T-cell (primary cell): Measurements from ENCODE around the gene YIPF5. TPM values are rescaled to one million over a fixed set of nuclear protein-coding genes. Genes with fewer than 3 reads are reported as not detected.

ENCODE experiments used
- ATAC-seq, 4 experiments: fragments of 200-7000 bp in 3 of 4; fragments of 150-1000 bp in 1 of 4; cut with Tn5 transposase; replicated peaks in 1 of 4; 1 replicate in 3 of 4; 2 replicates in 1 of 4; pipeline ENCODE4 v1.10.0; 2021; ENCODE audit warnings: moderate library complexity in 3 of 4, mild to moderate bottlenecking in 2 of 4, moderate number of reproducible peaks in 1 of 4
- CTCF ChIA-PET, 2 donors: fragments of 300-600 bp; sonication (Branson Sonifier 250); formaldehyde crosslinking; loops; one replicate each; lab custom pipeline; 2022; ENCODE audit warnings: antibody characterized with exemption in 2 of 2; lab: Charles Lee
- POLR2A ChIA-PET, 2 donors: fragments of 300-600 bp; sonication (Branson Sonifier 250); formaldehyde crosslinking; loops; one replicate each; lab custom pipeline; 2022; ENCODE audit warnings: antibody characterized with exemption in 2 of 2; lab: Charles Lee
- DNase-seq, 35 experiments: peaks; one replicate each; pipeline versions ENCODE4 v3.0.0 to v3.0.0-alpha.2; 2013 to 2023
- H3K27ac ChIP-seq: one replicate; pipeline ENCODE4 v1.5.1; 2013; ENCODE audit warnings: low read length
- H3K27me3 ChIP-seq, 2 experiments: replicated peaks in 1 of 2; 1 replicate in 1 of 2; 2 replicates in 1 of 2; pipeline versions ENCODE4 v1.6.1 to v1.7.0; 2013; ENCODE audit warnings: low read length in 1 of 2, mixed read lengths in 1 of 2; ENCODE audit not compliant: control insufficient read depth in 2 of 2, insufficient read depth in 2 of 2; ENCODE audit errors: extremely low read depth in 1 of 2
- H3K36me3 ChIP-seq, 2 donors: 1 replicate in 1 of 2; 2 replicates in 1 of 2; pipeline versions ENCODE4 v1.6.1 to v1.7.0; 2013; ENCODE audit warnings: low read length in 1 of 2; ENCODE audit not compliant: control insufficient read depth in 2 of 2, insufficient read depth in 1 of 2; ENCODE audit errors: extremely low read depth in 1 of 2
- H3K4me1 ChIP-seq, 2 experiments: 1 replicate in 1 of 2; 2 replicates in 1 of 2; pipeline versions ENCODE4 v1.6.1 to v1.7.0; 2013; ENCODE audit warnings: low read length in 2 of 2, mixed read lengths in 1 of 2; ENCODE audit not compliant: insufficient read depth in 2 of 2, control insufficient read depth in 1 of 2; ENCODE audit errors: extremely low read depth in 1 of 2
- H3K4me3 ChIP-seq, 2 donors: 1 replicate in 1 of 2; 2 replicates in 1 of 2; pipeline versions ENCODE4 v1.5.1 to v1.7.0; 2013; ENCODE audit warnings: mild to moderate bottlenecking in 2 of 2, low read length in 1 of 2, moderate library complexity in 1 of 2; ENCODE audit not compliant: control insufficient read depth in 1 of 2; ENCODE audit errors: extremely low read depth in 1 of 2
- H3K9me3 ChIP-seq: 2 replicates; pipeline ENCODE4 v1.7.0; 2013
- H3K27ac Mint-ChIP-seq, 2 donors: one replicate each; pipeline ENCODE4 v1.8.0; 2020 to 2021; ENCODE audit warnings: mild to moderate bottlenecking in 2 of 2, mixed read lengths in 2 of 2
- H3K27me3 Mint-ChIP-seq, 2 donors: one replicate each; pipeline ENCODE4 v1.8.0; 2021 to 2022; ENCODE audit warnings: mixed read lengths in 2 of 2
- H3K36me3 Mint-ChIP-seq: one replicate; pipeline ENCODE4 v1.8.0; 2021; ENCODE audit warnings: mixed read lengths
- H3K4me1 Mint-ChIP-seq, 3 donors: one replicate each; pipeline ENCODE4 v1.8.0; 2020 to 2022; ENCODE audit warnings: mixed read lengths in 3 of 3, mild to moderate bottlenecking in 1 of 3
- H3K4me3 Mint-ChIP-seq, 3 donors: one replicate each; pipeline ENCODE4 v1.8.0; 2020 to 2022; ENCODE audit warnings: mild to moderate bottlenecking in 3 of 3, mixed read lengths in 3 of 3, moderate library complexity in 3 of 3
- H3K9me3 Mint-ChIP-seq, 3 donors: one replicate each; pipeline ENCODE4 v1.8.0; 2020 to 2022; ENCODE audit warnings: mixed read lengths in 3 of 3
- WGBS: methylation state at CpG from one replicate; pipeline ENCODE4 v1.1.5; 2013; ENCODE audit warnings: missing lambda C conversion rate; ENCODE audit not compliant: insufficient coverage; 5-methylcytosine and 5-hydroxymethylcytosine counted together
- total RNA-seq, 35 experiments: library from RNA in 6 of 35; stranded (reverse) in 6 of 35; fragments of 120-200 nt in 1 of 35; gene quantifications; one replicate each; pipeline versions ENCODE4 v1.2.1 to v1.2.4 and lab custom pipeline; 2013 to 2026

Gene YIPF5
- total RNA-seq, 5 donors from 2014 or later (not counting 1 experiment from before 2014, with no cell fraction given) = 32.8 to 47.1 (median 41.2) TPM

GRCh38 chr5:144189800-144190429 is 19.5 kb upstream of the YIPF5 start:
- H3K4me3 Mint-ChIP-seq = peak overlapping the region in 2 of 3 donors; percentile 68 to 79
- peaks cover 16 to 42% (median 42%) of the 10 kb centered on the region in 3 donors for H3K4me1 Mint-ChIP-seq

GRCh38 chr5:144187699-144188294 is 17.3 kb upstream of the YIPF5 start:
- Mint-ChIP-seq H3K9me3 (no peaks in the 10 kb centered on the region), H3K36me3 (no peaks in the 10 kb centered on the region), H3K4me3 (peak overlapping the region in 2 of 3 donors; percentile 9 to 11), H3K27me3 (no peaks in the 10 kb centered on the region), H3K4me1 (peaks cover 29 to 56% (median 50%) of the 10 kb centered on the region in 3 donors), H3K27ac (no peak overlapping the region)
- Histone ChIP-seq H3K4me1 (peaks cover 43 to 63% of the 10 kb centered on the region in 2 experiments), H3K9me3 (no peaks in the 10 kb centered on the region), H3K27ac (peak overlapping the region; percentile 93), H3K4me3 (no peak overlapping the region), H3K36me3 (no peaks in the 10 kb centered on the region), H3K27me3 (no peaks in the 10 kb centered on the region)
- ChIA-PET POLR2A (interaction anchor here (0.7 to 3.0 kb wide), 3 partner anchors 17 to 783 kb away, joined by 3 to 38 read pairs (median 5); partner anchors contain the start of genes KCTD16 (in 2 of the 2) and YIPF5 (in 2 of the 2)), CTCF (interaction anchor here (0.5 to 4.4 kb wide), 13 partner anchors 8 to 1185 kb away, joined by 3 to 54 read pairs (median 5); partner anchors contain the start of genes KCTD16 (in 1 of the 2) and YIPF5 (in 1 of the 2))
- DNase-seq (peak; percentile 41 to 91 (median 81)), ATAC-seq (peak; percentile 65 to 76 (median 70))
- no CpG with 5 or more reads among the region's 2 CpGs for WGBS

More at GRCh38 chr5:144189800-144190429, 19.5 kb upstream of the YIPF5 start:
- 38% methylated on average over 3 of the region's 10 CpGs for WGBS
- H3K27ac Mint-ChIP-seq = no peak overlapping the region
- ChIA-PET POLR2A (interaction anchor here (0.9 to 2.5 kb wide), 3 partner anchors 19 to 21 kb away, joined by 5 to 19 read pairs (median 11); partner anchors contain the start of genes KCTD16 (in 2 of the 2) and YIPF5 (in 2 of the 2)), CTCF (interaction anchor here (0.5 to 1.6 kb wide), 13 partner anchors 8 to 1428 kb away, joined by 3 to 23 read pairs (median 4); partner anchors contain the start of genes KCTD16 (in 2 of the 2) and YIPF5 (in 2 of the 2))
- Histone ChIP-seq H3K36me3 (no peaks in the 10 kb centered on the region), H3K4me3 (peak overlapping the region in 1 of 2 donors; percentile 20), H3K27ac (peak overlapping the region; percentile 93), H3K27me3 (no peaks in the 10 kb centered on the region), H3K4me1 (peaks cover 40 to 55% of the 10 kb centered on the region in 2 experiments), H3K9me3 (no peaks in the 10 kb centered on the region)
- no peaks in the 10 kb centered on the region for H3K27me3 Mint-ChIP-seq
- H3K9me3 Mint-ChIP-seq = no peaks in the 10 kb centered on the region
- no peaks in the 10 kb centered on the region for H3K36me3 Mint-ChIP-seq
- ATAC-seq (peak; percentile 75 to 83 (median 78)), DNase-seq (peak; percentile 31 to 93 (median 74))

- Histone ChIP-seq H3K4me1 (peaks cover 9 to 31% of the 10 kb centered on the region in 2 experiments), H3K4me3 (no peak overlapping the region), H3K27me3 (no peaks in the 10 kb centered on the region), H3K27ac (no peak overlapping the region), H3K36me3 (no peaks in the 10 kb centered on the region), H3K9me3 (no peaks in the 10 kb centered on the region)
- H3K4me1 Mint-ChIP-seq = peaks cover 29 to 55% (median 42%) of the 10 kb centered on the region in 3 donors
- no peaks in the 10 kb centered on the region for H3K9me3 Mint-ChIP-seq
- no peak overlapping the region for H3K4me3 Mint-ChIP-seq
- H3K27me3 Mint-ChIP-seq = no peaks in the 10 kb centered on the region
- DNase-seq = peak in 2 of 35 experiments; percentile 25 to 65
- WGBS = no CpG with 5 or more reads among the region's 4 CpGs
- ChIA-PET POLR2A (no interaction called here), CTCF (interaction anchor here (1.0 to 1.3 kb wide), 2 partner anchors 10 to 12 kb away, joined by 3 to 6 read pairs; partner anchors contain the start of genes KCTD16 (in 1 of the 2) and YIPF5 (in 1 of the 2))
- H3K36me3 Mint-ChIP-seq = no peaks in the 10 kb centered on the region
- H3K27ac Mint-ChIP-seq = no peak overlapping the region
- no peak for ATAC-seq
Measured at GRCh38 chr5:144183254-144183889, 12.9 kb upstream of the YIPF5 start.

GRCh38 chr5:144179226-144179625 is 8.8 kb upstream of the YIPF5 start:
- no peaks in the 10 kb centered on the region for H3K36me3 Mint-ChIP-seq
- H3K27ac Mint-ChIP-seq = no peak overlapping the region

GRCh38 chr5:144177548-144177947 is 7.1 kb upstream of the YIPF5 start:
- ATAC-seq (peak in 1 of 4 experiments; percentile 59), DNase-seq (peak in 1 of 35 experiments; percentile 31)
- Mint-ChIP-seq H3K36me3 (no peaks in the 10 kb centered on the region), H3K9me3 (no peaks in the 10 kb centered on the region), H3K4me1 (peaks cover 0 to 20% (median 11%) of the 10 kb centered on the region in 3 donors), H3K27ac (peak overlapping the region; percentile 7 to 17), H3K4me3 (no peak overlapping the region), H3K27me3 (peaks cover 0 to 2% of the 10 kb centered on the region in 2 donors)
- H3K27ac ChIP-seq = no peak overlapping the region
- H3K9me3 ChIP-seq = no peaks in the 10 kb centered on the region
- 82% methylated on average over 2 of the region's 3 CpGs for WGBS
- H3K36me3 ChIP-seq = no peaks in the 10 kb centered on the region
- ChIA-PET POLR2A (no interaction called here), CTCF (no interaction called here)
- no peaks in the 10 kb centered on the region for H3K27me3 ChIP-seq
- H3K4me3 ChIP-seq = no peak overlapping the region
- no peaks in the 10 kb centered on the region for H3K4me1 ChIP-seq

More at GRCh38 chr5:144179226-144179625, 8.8 kb upstream of the YIPF5 start:
- H3K27me3 ChIP-seq = no peaks in the 10 kb centered on the region
- H3K9me3 ChIP-seq = no peaks in the 10 kb centered on the region
- no peak overlapping the region for H3K4me3 ChIP-seq
- Mint-ChIP-seq H3K4me1 (peaks cover 7 to 28% (median 16%) of the 10 kb centered on the region in 3 donors), H3K9me3 (no peaks in the 10 kb centered on the region), H3K4me3 (no peak overlapping the region), H3K27me3 (peaks cover 0 to under 1% of the 10 kb centered on the region in 2 donors)
- ATAC-seq (no peak), DNase-seq (no peak)
- POLR2A ChIA-PET = no interaction called here
- WGBS = no CpG with 5 or more reads among the region's 1 CpG
- H3K27ac ChIP-seq = no peak overlapping the region
- CTCF ChIA-PET = interaction anchor here (1.0 to 2.0 kb wide), 2 partner anchors 9 to 13 kb away, joined by 4 to 11 read pairs; no protein-coding TSS in a partner anchor
- no peaks in the 10 kb centered on the region for H3K36me3 ChIP-seq
- H3K4me1 ChIP-seq = peaks cover 2 to 4% of the 10 kb centered on the region in 2 experiments
